RWPE2 (cell line): Measurements from ENCODE around the gene C1QTNF8.

Source experiments
- ATAC-seq: fragments of 200-7000 bp; cut with Tn5 transposase; 3 replicates; pipeline ENCODE4 v1.9.1; 2021; ENCODE audit warnings: low read depth
- DNase-seq: peaks from one replicate; pipeline ENCODE4 v3.0.0-alpha.2; 2020; ENCODE audit warnings: low spot score
- H3K27ac ChIP-seq: fragments of 450-650 bp; 2 replicates; pipeline ENCODE4 v1.5.1; 2017; ENCODE audit warnings: mild to moderate bottlenecking; ENCODE audit not compliant: poor library complexity, severe bottlenecking
- H3K27me3 ChIP-seq: fragments of 250-450 bp; sonication (Bioruptor Pico); 2 replicates; pipeline ENCODE4 v1.5.1; 2021; ENCODE audit warnings: mild to moderate bottlenecking, moderate library complexity; ENCODE audit not compliant: insufficient read depth, poor library complexity, severe bottlenecking
- H3K36me3 ChIP-seq: fragments of 250-450 bp; sonication (Bioruptor Pico); 2 replicates; pipeline ENCODE4 v1.5.1; 2020; ENCODE audit warnings: low read depth, mild to moderate bottlenecking, moderate library complexity
- H3K4me1 ChIP-seq: fragments of 250-450 bp; sonication (Bioruptor Pico); 2 replicates; pipeline ENCODE4 v1.5.1; 2021; ENCODE audit warnings: mild to moderate bottlenecking, moderate library complexity; ENCODE audit not compliant: insufficient read depth, poor library complexity, severe bottlenecking
- H3K4me3 ChIP-seq: fragments of 250-450 bp; sonication (Bioruptor Pico); 2 replicates; pipeline ENCODE4 v1.5.1; 2021; ENCODE audit warnings: mild to moderate bottlenecking, moderate library complexity; ENCODE audit not compliant: severe bottlenecking
- H3K9me3 ChIP-seq: fragments of 250-450 bp; sonication (Bioruptor Pico); 2 replicates; pipeline ENCODE4 v1.5.1; 2021; ENCODE audit warnings: mild to moderate bottlenecking, moderate library complexity; ENCODE audit not compliant: severe bottlenecking
- CTCF ChIP-seq: fragments of 450-650 bp; IDR thresholded peaks from one replicate; pipeline ENCODE4 v1.5.1; 2017; ENCODE audit warnings: mild to moderate bottlenecking, moderate library complexity; ENCODE audit not compliant: poor library complexity, severe bottlenecking

C1QTNF8 gene

DNA sequence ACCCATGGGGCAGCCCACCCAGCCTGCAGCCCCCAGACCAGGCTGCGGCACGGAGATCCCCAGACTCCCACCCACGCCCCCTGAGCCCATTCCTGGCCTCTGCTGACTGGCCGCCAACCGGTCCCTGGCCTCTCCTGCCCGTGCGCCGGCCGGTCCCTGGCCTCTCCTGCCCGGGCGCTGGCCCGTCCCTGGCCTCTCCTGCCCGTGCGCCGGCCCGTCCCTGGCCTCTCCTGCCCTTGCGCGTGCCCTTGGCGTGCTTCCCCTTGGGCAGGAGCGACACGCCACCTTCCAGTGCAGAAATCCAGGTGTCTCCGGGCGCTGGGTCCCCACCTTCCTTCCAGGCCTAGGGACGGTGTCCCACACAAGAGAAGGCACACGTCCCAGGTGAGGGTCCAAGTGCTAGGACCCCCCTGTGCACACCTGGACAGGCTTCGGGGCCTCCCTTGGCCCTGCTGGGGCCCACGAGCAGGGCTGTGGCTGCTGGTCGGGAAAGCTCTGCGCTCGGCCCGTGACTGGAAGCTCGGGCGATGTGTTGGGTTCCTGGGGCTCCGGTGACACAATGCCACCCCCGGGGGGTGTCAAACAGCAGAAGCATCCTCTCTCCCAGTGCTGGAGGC, 35.4 kb upstream of the C1QTNF8 start:
- H3K4me1 ChIP-seq, result no peaks in the 10 kb centered on the region
- H3K27ac ChIP-seq, result no peak overlapping the region
- no peak for DNase-seq
- H3K4me3 ChIP-seq, result no peak overlapping the region
- ATAC-seq, result no peak
- no peaks in the 10 kb centered on the region for H3K9me3 ChIP-seq
- H3K36me3 ChIP-seq, result no peaks in the 10 kb centered on the region
- no peak for TF ChIP-seq CTCF
- peaks cover 31% of the 10 kb centered on the region for H3K27me3 ChIP-seq

GRCh38 chr16:1130382-1130781, 34.3 kb upstream of the C1QTNF8 start:
- ATAC-seq, result no peak
- no peak for TF ChIP-seq CTCF
- Histone ChIP-seq H3K27me3 (peaks cover 21% of the 10 kb centered on the region), H3K4me1 (no peaks in the 10 kb centered on the region), H3K9me3 (no peaks in the 10 kb centered on the region), H3K27ac (no peak overlapping the region), H3K36me3 (no peaks in the 10 kb centered on the region), H3K4me3 (no peak overlapping the region)
- no peak for DNase-seq

DNA sequence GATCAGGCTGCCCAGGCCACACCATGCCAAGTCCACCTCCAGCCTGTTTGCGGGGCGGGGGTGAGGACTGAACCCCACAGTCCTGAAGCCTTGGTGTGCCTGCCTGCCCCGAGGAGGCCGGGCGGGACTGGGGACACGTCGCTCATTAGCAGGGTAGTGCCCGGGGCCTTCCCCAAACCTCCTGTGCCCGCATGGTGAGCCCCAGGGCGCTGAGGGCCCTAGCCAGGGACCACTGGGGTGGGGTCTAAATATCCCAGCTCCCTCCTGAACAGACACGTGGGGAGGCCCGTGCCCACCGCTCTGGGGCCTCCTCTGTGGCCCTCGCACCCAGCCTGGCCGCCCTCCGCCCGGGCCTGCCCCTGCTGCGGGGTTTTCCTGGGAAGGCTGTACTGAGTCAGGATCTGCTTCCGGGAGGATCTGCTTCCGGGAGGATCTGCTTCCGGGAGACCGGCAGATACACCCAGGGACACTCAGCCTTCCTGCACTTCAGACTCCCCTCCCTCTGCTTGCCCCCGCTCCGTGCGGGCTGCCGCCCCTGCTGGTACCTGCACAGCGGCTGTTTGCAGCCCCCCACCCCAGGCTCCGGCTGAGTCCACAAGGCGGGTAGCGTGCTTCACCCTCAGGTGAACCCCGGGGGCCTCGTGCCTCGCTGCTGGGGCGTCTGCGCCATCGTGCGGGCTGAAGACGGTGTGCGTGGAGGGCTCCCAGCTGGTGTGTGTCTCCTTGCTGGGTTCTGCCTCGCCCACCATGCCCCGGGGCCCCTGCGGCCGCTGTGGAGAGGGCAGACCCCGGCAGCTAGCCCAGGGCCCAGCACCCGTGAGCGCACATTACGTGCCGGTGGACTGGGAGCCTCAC, 33.3 kb upstream of the C1QTNF8 start:
- Histone ChIP-seq H3K27ac (no peak overlapping the region), H3K9me3 (no peaks in the 10 kb centered on the region), H3K27me3 (peaks cover 12% of the 10 kb centered on the region), H3K36me3 (no peaks in the 10 kb centered on the region), H3K4me1 (no peaks in the 10 kb centered on the region), H3K4me3 (no peak overlapping the region)
- no peak for ATAC-seq
- no peak for TF ChIP-seq CTCF
- DNase-seq, result no peak

GRCh38 chr16:1127971-1128715, 32.1 kb upstream of the C1QTNF8 start:
- Histone ChIP-seq H3K36me3 (no peaks in the 10 kb centered on the region), H3K4me3 (no peak overlapping the region), H3K27ac (no peak overlapping the region), H3K4me1 (no peaks in the 10 kb centered on the region), H3K9me3 (no peaks in the 10 kb centered on the region), H3K27me3 (no peaks in the 10 kb centered on the region)
- no peak for DNase-seq
- no peak for TF ChIP-seq CTCF
- no peak for ATAC-seq
